Prostate gland (tissue), 2 donors: ENCODE measurements around the gene LIF. TPM values are rescaled to one million over a fixed set of nuclear protein-coding genes. Genes with fewer than 3 reads are reported as not detected.

Experiments
- DNase-seq: peaks from one replicate; pipeline ENCODE4 v3.0.0-alpha.2; 2019; ENCODE audit warnings: low spot score
- H3K27ac ChIP-seq, 2 donors: fragments of 200-600 bp; sonication (generic); 2 replicates each; pipeline ENCODE4 v1.5.1; 2017 to 2019
- H3K27me3 ChIP-seq: fragments of 200-600 bp; sonication (generic); replicated peaks from 2 replicates; pipeline ENCODE4 v1.5.1; 2019; ENCODE audit not compliant: insufficient read depth
- H3K36me3 ChIP-seq, 2 donors: fragments of 200-600 bp; sonication (generic); 1 replicate in 1 of 2; 2 replicates in 1 of 2; pipeline versions ENCODE4 v1.5.1 to v1.8.1; 2017 to 2019
- H3K4me1 ChIP-seq: fragments of 200-600 bp; sonication (generic); replicated peaks from 2 replicates; pipeline ENCODE4 v1.5.1; 2019
- H3K4me3 ChIP-seq, 2 donors: fragments of 200-600 bp; sonication (generic); 2 replicates each; pipeline ENCODE4 v1.5.1; 2017 to 2019
- H3K9me3 ChIP-seq: fragments of 200-600 bp; sonication (generic); 2 replicates; pipeline ENCODE4 v1.5.1; 2017
- CTCF ChIP-seq, 4 experiments: fragments of 200-600 bp in 2 of 4; fragments of 450-650 bp in 2 of 4; sonication (generic) in 2 of 4; IDR thresholded peaks; 1 replicate in 3 of 4; 2 replicates in 1 of 4; pipeline ENCODE4 v1.5.1; 2016 to 2019; ENCODE audit warnings: antibody characterized with exemption in 4 of 4, mild to moderate bottlenecking in 2 of 4, moderate library complexity in 2 of 4
- POLR2A ChIP-seq: fragments of 450-650 bp; IDR thresholded peaks from one replicate; pipeline ENCODE4 v1.6.1; 2016; ENCODE audit warnings: antibody characterized with exemption, mild to moderate bottlenecking
- POLR2AphosphoS5 ChIP-seq: sonication (generic); formaldehyde crosslinking; IDR thresholded peaks from one replicate; pipeline ENCODE4 v1.6.1; 2017; ENCODE audit warnings: antibody characterized with exemption
- WGBS: methylation state at CpG from one replicate; pipeline ENCODE4 v1.1.5; 2018; 5-methylcytosine and 5-hydroxymethylcytosine counted together
- intact Hi-C: fragments of 100-400 bp; cut with DNase I; formaldehyde crosslinking; loops from one replicate; pipeline ENCODE4 v1.14.2; 2022
- total RNA-seq, 2 donors: library from RNA; depleted of rRNA; stranded (reverse); fragments of >200 nt; gene quantifications; one replicate each; pipeline ENCODE4 v1.1.0, GENCODE V29; 2016

The LIF gene
- total RNA-seq, 2 donors from 2014 or later: 0.40 to 0.59 TPM

- Histone ChIP-seq H3K9me3 (no peaks in the 10 kb centered on the region), H3K4me1 (peaks cover under 1% of the 10 kb centered on the region), H3K27me3 (no peaks in the 10 kb centered on the region), H3K27ac (no peak overlapping the region), H3K4me3 (no peak overlapping the region), H3K36me3 (no peaks in the 10 kb centered on the region)
- DNase-seq: no peak
- TF ChIP-seq POLR2AphosphoS5 (no peak), POLR2A (no peak), CTCF (IDR thresholded peaks at IDR 0.05) (no peak)
- WGBS: 53% methylated on average over 12 of the region's 12 CpGs
- intact Hi-C loops: no loop called here
Observed at GRCh38 chr22:30250661-30251267, 4.2 kb upstream of the LIF start.

- H3K27ac ChIP-seq: no peak overlapping the region
- H3K9me3 ChIP-seq: no peaks in the 10 kb centered on the region
- WGBS: 97% methylated on average over 3 of the region's 3 CpGs
- TF ChIP-seq CTCF (IDR thresholded peaks at IDR 0.05) (no peak), POLR2AphosphoS5 (no peak)
- intact Hi-C loops: no loop called here
- no peak overlapping the region for H3K4me3 ChIP-seq
- H3K27me3 ChIP-seq: no peaks in the 10 kb centered on the region
- no peaks in the 10 kb centered on the region for H3K36me3 ChIP-seq
- H3K4me1 ChIP-seq: no peaks in the 10 kb centered on the region
- no peak for DNase-seq
Observed at GRCh38 chr22:30250039-30250565, 3.5 kb upstream of the LIF start.

GRCh38 chr22:30249049-30250038, 2.8 kb upstream of the LIF start:
- no peak for DNase-seq
- no peak overlapping the region for H3K27ac ChIP-seq
- TF ChIP-seq POLR2AphosphoS5 (no peak), POLR2A (no peak), CTCF (IDR thresholded peaks at IDR 0.05) (no peak)
- intact Hi-C loops: no loop called here
- WGBS: 82% methylated on average over 27 of the region's 27 CpGs
- no peak overlapping the region for H3K4me3 ChIP-seq
- H3K27me3 ChIP-seq: no peaks in the 10 kb centered on the region
- H3K36me3 ChIP-seq: no peaks in the 10 kb centered on the region
- H3K9me3 ChIP-seq: no peaks in the 10 kb centered on the region
- H3K4me1 ChIP-seq: no peaks in the 10 kb centered on the region

GRCh38 chr22:30248484-30248883, 1.9 kb upstream of the LIF start:
- TF ChIP-seq POLR2A (no peak), CTCF (IDR thresholded peaks at IDR 0.05) (no peak), POLR2AphosphoS5 (no peak)
- H3K27me3 ChIP-seq: no peaks in the 10 kb centered on the region
- no peak overlapping the region for H3K4me3 ChIP-seq
- WGBS: 83% methylated on average over 6 of the region's 6 CpGs
- no peaks in the 10 kb centered on the region for H3K36me3 ChIP-seq
- H3K27ac ChIP-seq: no peak overlapping the region
- H3K4me1 ChIP-seq: no peaks in the 10 kb centered on the region
- H3K9me3 ChIP-seq: no peaks in the 10 kb centered on the region
- intact Hi-C loops: no loop called here
- DNase-seq: no peak
